HG03565 (cell line): Measurements from ENCODE around the gene CXCR6.

Experiments
- ATAC-seq: cut with Tn5 transposase; IDR thresholded peaks from one replicate; pipeline ENCODE4 v1.9.1; 2021; ENCODE audit warnings: mild to moderate bottlenecking, moderate library complexity; ENCODE audit not compliant: unreplicated experiment

Gene CXCR6

DNA sequence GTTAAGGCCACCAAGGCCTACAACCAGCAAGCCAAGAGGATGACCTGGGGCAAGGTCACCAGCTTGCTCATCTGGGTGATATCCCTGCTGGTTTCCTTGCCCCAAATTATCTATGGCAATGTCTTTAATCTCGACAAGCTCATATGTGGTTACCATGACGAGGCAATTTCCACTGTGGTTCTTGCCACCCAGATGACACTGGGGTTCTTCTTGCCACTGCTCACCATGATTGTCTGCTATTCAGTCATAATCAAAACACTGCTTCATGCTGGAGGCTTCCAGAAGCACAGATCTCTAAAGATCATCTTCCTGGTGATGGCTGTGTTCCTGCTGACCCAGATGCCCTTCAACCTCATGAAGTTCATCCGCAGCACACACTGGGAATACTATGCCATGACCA, 3.6 kb downstream of the CXCR6 start:
- ATAC-seq: no peak

DNA sequence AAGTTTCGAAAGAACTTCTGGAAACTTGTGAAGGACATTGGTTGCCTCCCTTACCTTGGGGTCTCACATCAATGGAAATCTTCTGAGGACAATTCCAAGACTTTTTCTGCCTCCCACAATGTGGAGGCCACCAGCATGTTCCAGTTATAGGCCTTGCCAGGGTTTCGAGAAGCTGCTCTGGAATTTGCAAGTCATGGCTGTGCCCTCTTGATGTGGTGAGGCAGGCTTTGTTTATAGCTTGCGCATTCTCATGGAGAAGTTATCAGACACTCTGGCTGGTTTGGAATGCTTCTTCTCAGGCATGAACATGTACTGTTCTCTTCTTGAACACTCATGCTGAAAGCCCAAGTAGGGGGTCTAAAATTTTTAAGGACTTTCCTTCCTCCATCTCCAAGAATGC, 4.1 kb downstream of the CXCR6 start:
- no peak for ATAC-seq

DNA sequence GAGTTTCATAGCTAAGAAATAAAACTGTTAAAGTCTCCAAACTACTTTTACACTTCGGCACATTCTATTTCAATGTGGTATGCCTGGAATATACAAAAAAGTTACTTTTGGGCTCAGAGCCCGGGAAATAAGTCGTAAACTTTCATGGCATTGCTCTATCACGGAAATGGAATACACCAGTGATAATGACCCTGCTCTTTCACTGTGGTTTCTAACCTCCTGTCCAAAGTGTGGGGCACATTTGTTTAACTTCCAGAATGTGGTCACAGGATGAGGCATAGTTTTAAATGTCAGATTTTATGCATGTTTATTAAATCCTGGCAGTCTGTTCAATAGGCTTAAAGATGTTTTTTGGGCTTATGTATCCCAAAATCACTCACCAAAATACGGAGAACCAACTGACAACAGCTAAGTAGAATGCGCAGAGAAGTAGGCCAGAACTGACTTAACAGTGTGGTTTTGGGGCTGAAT, 5.1 kb downstream of the CXCR6 start:
- ATAC-seq: no peak

DNA sequence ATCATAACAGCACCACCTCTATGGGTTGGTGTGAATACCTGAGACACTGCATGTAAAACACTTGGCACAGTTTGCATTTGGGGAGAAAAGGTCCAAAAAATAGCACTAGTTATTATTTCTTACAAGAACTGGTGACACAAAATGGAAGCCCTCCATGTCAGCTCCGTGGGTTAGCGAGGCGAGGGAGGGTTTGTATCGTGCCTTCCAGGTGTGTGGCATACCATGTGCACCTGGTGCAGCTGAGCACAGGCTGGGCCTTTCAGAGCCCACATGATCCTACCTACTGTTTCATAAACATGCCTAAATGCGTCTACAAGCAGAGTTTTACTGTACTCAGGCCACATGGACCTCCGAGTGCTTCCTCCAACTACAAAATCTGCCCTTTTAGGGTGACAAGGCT, 5.6 kb downstream of the CXCR6 start:
- no peak for ATAC-seq

DNA sequence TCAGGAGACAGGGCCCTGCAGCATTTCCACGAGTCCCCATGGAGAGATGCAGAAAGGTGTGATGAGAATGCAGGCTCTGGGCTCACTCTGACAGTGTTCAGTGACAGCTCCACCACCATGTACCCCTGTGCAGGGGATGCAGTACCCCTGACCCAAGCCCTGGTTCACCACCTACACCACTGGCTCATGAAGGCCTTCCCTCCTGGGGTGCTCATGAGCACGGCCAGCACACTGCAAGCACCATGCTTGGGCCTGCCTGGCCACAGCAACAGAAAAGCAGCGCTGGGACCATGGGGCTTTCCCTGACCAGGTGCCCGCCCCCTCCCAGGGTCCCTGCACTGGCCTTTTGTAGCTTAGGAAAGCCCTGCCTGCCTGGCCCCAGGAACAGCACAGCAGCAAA, 6.2 kb downstream of the CXCR6 start:
- ATAC-seq: no peak

DNA sequence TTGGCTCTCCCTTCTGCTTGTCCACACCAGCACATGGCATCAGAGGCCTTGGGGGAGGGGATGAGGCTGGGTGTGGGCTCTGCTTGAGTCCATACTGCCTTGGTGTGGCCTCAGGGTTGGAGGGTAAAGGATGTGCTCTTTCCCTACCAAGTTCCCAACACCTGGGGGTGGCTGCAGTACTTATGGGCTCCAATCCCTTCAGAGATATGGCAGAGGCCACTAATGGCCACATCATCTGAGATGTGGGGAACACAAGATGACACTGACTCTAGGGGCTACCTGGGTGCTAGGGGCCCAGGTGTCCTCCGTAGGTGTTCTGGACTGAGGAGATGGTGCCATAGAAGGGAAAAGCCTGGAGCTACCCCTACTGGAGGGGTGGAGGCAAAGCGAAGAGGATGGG, 6.9 kb downstream of the CXCR6 start:
- no peak for ATAC-seq

DNA sequence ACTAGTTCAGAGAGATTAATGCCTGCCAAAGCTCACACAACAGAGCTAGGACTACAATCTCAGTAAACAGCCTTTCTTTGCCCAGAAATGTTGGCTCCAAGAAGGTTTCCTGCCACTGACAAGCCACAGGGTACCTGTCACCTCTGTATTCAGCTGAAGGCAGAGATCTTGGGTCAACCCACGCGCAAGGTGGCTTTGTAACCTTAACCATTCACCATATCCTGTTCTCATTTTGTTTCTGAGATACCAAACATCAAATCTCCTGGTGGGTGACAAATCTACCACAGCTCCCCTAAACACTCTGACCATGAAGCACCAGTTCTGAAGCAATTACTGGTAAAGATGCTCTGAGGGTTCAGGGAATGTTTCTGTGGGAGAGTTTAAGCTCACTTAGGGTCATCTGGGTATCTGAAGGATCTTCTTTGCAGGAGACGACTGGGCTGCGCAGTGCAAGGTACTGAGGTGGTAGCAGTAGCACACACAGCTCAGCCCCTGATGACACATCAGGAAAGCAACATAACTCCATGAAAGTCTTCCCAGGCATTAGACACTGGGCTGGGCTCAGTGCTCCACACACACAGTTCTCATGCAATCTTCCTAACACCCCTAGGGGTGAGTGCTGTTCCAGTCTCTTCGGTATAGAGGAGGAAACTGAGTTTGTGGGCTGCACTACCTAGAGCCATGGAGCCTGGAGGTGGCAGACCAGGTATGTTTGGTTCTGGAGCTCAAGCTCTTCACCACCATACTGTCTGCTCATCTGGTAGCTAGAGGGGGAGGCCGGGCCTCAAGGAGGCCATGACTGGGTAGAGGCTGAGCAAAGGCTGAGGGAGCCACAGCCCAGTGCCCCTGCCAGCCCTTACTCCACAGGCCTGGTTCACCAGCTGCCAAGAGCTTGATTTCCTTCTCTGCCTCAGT, 7.7 kb downstream of the CXCR6 start:
- ATAC-seq: no peak

DNA sequence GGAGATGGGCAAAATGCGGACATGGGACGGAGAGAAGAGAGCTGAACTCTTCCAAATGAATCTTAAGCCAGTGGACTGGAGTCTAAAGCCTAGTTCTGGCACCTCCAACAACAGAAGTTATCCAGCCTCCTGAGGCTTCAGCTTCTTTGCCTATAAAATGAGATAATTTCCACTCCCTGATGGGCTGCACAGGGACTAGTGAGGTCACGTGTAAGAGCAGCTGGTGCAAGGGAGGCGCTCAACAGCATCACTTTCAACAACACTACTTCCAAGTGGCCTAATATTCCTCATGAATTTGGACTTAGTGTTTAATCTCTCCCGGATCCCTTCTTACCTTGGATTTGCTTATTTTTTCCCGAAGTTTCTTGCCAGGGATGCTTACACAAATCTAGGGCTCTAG, 8.7 kb downstream of the CXCR6 start:
- no peak for ATAC-seq

DNA sequence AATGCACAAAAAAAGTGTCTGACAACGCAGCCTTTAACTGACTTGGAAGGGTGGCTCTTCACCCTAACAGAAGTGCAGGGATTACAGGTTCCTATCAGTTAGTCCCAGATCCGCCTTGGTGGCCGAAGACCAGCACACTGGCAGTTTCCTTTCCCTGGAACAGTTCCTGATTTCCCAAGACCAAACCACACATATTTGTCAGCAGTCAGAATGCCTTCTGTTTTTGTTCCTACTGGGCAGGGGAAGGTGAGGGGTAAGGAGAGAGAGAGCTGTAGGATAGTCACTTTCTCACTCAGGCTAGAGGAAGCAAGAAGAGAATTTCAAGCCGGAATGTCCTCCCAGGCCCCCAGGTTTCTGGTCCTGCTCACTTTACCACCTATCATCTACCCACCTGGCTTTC, 9.2 kb downstream of the CXCR6 start:
- ATAC-seq: no peak

DNA sequence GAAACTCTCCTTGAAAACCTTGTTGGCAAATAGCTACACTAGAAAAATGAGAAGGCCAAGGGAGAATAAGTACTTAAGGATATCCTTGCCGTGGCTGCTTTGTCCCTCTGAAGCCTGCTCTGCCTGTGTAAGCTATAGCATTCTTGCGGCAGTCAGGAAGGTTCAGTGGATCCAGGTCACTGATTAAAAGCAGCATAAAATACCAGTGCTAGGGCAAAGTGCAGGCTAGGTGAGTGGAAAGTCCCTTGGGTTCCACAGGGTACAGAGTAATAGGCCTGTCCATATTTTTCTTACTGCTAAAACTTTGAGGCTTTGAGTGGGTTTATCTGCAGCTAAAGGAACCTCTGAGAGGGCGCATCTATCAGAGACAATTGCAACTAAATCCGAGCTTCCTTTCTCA, 10.3 kb downstream of the CXCR6 start:
- ATAC-seq: no peak

DNA sequence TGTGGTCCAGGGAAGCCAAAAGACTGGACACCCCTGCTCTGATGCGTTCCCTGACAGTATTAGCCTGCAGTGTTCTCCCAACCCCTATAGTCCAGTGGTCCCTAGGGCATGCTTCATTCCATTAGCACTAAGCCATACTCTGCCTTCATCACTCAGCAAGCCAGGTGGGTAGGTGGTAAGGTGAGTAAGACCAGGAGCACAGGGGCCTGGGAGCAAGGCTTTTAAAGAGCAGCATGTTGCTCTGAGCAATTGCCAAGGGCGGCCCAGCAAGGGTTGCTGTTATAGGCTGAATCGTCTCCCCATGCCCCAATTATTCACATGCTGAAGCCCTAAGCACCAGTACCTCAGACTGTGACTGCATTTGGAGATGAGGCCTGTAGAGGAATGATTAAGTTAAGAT, 11.0 kb downstream of the CXCR6 start:
- ATAC-seq: no peak

DNA sequence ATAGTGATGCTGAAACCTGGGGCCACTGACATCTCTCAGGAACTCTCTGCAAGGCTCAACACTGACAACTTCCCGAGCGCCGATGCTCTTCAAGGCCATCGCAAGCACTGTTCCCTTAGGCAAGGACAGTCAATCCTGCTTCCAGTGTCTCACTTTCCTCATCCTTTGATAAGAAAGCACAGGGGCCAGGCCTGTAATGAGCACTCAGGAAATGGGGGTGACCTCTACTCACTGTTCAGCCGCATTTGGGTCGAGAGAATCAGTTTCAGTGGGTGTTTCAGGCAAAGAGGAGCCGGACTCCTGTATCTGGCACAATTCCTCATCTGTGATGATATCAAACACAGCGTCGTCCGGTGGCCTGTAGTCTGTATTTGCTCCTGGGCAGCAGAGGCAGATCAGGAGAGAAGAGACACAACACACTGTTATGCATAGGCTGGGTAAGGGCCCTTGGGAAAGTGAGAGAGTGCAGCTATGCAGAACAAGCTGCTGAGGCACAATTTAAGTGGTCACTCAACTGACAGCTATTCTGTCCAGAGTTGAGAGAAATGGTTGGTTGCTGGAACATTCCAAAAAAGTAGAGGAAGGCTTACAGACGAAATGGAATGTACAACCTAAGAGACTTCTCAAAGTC, 11.9 kb downstream of the CXCR6 start:
- no peak for ATAC-seq

DNA sequence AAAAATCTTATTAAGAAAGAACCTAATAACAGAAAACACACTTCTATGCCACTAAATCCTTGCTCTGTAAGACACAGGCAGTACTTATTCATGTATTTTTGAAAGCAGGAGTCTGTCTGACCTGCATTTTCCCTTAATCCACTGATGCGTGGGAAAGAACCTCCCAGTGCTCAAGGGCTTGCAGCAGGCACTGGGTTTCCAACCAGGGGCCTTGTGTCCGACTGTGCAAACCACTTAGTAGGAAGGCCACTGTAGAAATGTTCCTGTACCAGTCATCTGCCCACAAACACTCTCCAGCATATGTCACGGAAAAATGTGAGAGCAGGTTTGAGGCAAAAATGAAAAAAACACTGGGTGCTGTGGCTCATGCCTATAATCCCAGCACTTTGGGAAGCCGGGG, 12.4 kb downstream of the CXCR6 start:
- no peak for ATAC-seq

DNA sequence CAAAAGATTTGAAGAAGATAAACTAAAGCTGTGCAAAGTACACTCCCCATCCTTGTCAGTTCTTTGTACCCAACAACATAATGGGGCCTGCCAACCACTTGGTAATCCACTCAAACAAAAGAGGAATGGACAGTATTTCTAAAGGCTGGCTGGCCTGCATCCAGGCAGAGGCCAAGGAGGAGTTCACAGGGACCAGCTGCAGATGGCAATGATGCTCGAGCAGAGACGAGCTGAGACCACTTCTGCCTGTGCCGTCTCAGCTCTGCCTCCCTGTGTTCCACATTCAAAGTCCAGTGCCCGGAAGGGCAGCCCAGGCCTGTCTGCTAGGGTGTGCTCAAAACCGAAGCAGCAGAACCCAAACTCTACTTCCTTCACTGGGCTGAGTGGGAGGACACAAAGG, 14.3 kb downstream of the CXCR6 start:
- no peak for ATAC-seq

DNA sequence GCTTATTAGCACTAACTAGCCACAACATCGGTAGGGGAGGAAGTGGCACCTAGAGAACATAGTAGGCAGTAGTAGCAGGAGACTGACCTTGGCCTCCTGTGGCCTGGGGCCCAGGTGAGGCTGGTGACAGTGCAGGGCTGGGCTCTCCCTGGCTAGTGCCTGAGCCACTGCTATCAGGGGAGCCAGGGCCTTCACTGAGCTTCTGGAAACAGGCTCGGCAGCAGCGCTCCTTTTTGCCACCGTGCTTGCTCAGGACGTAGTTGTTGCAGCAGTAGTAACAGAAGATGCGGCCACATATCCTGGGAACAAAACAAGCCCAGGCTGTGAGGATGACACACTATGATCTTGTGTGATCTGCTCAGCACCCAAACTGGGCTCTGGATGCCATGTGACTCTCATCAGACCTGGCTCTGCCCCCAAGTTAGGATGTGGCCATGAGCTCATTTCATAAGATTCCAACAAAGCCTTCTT, 15.1 kb downstream of the CXCR6 start:
- ATAC-seq: no peak

DNA sequence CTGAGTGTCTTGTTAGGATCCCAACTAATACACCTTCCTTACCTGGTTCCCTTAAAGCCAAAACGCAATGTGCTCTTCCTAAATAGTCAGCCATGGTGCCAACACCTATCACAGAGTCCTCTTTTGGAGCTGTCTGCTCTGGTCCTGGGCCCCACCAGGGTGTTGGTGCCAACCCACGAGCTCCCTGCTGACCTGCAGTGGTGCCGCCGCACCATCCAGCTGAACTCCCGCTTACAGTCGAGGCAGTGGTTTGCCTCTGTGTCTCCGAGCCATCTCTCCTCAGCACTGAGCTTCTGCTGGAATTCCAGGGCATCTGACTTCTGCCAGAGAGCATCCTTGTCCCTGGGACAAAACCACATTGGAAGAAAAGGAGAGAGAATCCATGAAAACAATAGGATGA, 15.9 kb downstream of the CXCR6 start:
- no peak for ATAC-seq

DNA sequence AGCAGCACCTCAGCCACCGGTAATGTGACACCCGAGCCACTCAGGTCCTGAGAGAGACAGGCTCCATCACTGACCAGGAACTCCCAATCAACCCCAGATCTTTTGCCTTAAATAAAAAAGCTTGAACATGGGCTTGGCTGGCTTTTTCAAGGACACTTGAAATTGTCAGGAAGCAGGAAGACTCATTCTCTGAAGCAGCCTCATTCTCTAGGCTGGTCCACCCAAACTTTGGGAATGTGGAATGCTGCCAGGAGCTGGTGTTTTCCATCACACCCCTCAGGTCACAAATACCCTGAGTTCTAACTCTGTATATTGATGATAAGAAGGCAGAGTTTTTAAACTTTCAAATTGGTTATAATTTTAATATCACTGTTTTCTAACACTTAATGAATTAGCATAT, 17.0 kb downstream of the CXCR6 start:
- ATAC-seq: no peak

DNA sequence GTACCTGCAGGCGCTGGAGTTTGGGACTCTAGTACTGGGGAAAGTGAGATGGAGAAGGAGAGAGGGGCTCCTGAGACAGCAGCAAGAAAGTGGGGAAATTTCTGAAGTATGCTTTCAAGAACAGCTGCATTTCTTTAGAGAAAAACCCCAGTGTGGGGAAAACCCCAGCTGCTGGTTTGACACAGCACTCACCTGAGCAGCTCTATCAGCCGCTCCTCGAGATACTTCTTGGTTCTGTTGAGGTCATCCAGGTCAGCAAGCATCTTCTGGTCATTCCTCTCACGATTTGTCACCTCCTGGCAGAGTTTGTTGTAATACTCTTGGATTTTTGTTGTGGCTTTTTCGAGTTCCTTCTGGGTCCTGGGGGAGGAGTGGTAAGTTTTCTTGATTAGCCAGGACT, 18.8 kb downstream of the CXCR6 start:
- ATAC-seq: peak; percentile 59

DNA sequence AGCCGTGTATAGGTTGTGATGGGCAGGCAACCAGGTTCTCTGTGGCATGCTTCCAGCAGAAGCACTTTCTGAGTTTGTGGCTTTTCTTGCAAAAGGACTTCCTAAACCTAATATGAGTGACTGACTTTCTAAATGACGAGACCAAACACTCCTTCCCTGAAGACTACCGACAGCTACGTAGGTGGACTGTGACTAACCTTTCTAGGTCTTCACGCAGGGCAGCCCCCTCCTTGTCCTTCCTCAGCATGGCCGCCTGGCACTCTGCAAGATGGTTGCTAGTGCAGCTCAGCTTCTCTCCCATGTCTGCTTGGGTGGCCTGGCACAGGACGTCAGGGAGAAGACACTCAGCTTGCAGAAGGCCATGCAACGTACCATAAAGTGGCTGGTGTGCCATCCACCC, 20.9 kb downstream of the CXCR6 start:
- no peak for ATAC-seq

DNA sequence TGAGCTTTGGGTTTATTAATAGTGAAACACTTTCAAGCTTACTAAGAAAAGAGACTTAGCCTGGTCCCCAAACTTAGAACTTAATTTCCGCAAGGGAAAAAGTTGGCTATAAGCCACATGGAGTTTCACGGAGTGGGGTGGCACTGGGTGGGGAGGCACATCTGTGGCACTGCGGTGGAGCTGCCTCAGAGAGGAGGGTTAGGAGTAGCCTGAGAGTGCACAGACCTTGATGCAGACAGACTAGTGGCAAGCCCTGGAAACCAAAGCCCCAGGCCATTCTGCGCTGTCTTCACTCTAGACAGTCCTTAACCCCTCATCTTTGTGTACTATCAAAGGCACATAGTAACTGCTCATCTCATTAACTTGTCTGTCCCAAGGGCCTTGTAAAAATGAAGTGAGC, 22.0 kb downstream of the CXCR6 start:
- no peak for ATAC-seq

DNA sequence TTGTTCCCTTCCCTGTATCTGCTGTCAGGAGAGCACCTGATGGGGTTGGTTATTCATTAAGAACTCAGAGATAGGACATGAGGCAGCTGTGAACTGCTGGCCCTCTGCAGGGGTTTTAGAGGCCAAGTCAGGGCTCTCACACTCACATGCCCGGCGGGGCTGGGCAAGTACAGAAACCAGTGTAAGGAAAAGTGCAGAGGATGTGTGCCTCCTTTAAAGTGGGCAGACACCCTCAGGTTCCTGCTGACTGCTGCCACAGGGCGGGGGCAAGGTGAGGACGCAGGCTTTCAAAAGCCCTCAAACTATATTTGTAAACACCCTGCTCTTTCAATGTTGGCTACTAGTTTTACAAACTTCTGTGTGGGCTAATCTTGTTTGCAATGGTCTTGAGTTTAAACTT, 22.4 kb downstream of the CXCR6 start:
- no peak for ATAC-seq

DNA sequence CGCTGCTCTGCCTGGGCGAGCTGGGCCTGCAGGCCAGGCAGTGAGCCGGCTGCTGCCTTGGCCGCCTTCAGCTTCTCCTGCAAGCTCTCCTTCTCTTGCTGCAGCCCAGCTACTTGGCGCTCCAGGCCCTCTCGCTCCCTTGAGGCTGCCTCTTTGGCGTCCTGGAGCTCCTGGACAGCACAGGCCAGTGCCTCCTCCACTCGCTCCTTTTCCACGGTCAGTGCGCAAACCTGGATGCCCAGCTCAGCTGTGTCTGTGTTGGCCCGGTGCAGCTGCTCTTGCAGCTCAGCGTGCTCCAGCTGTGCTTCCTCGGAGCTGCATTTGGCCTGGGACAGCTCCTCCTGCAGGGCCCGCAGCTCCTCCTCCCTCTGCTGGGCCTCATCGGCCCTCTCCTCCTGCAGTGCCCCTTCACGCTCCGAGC, 23.1 kb downstream of the CXCR6 start:
- no peak for ATAC-seq
